HG03025 (cell line): ENCODE results near the gene TANC1.

Source experiments
- ATAC-seq: cut with Tn5 transposase; IDR thresholded peaks from one replicate; pipeline ENCODE4 v1.9.1; 2021; ENCODE audit warnings: mild to moderate bottlenecking, moderate library complexity; ENCODE audit not compliant: unreplicated experiment, low FRiP score

The TANC1 gene

GRCh38 chr2:159153463-159153862 lies 185.0 kb downstream of the TANC1 start:
- no peak for ATAC-seq

DNA sequence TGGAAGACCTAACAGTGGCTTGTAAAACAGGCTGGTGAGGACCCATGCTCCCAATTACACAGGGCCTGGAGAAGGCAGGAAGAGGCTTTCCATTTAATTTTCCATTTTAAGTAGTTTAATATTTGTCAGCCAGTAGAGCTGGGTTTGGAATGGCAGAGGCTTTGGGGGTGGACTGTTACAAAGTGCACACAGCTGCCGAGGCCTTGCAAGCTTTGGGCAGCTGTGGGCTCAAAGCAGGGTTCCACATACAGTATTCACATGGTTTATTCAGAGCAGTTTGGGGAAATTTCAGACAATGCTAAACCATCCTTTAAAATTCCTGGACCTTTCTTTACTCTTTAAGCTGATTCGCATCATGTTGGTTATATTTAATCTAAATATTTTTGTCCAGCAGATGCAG lies 185.5 kb downstream of the TANC1 start:
- ATAC-seq: no peak

GRCh38 chr2:159154366-159154765 lies 185.9 kb downstream of the TANC1 start:
- ATAC-seq: no peak

DNA sequence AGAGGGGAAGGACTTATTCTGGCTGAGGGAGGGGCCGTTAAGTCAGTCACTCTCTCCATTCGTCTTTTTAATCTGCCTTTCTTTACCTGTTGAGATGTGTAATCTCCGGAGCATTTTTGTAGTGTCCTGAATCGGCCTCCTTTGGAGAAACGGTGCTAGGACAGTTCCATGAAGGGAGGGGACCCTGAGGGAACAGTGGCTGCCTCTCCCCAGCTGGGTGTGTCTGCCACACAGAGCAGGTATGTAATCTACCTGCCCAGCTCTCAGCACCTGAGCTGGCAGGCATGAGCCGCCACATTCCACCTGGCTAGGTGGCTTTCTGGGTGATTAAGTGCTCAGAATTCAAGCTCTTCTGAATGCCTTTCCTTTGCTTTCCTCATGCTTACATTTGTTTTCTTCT lies 186.9 kb downstream of the TANC1 start:
- no peak for ATAC-seq

GRCh38 chr2:159155791-159156190 lies 187.4 kb downstream of the TANC1 start:
- no peak for ATAC-seq

GRCh38 chr2:159156834-159157233 lies 188.4 kb downstream of the TANC1 start:
- no peak for ATAC-seq

GRCh38 chr2:159157361-159158209 lies 189.1 kb downstream of the TANC1 start:
- no peak for ATAC-seq

DNA sequence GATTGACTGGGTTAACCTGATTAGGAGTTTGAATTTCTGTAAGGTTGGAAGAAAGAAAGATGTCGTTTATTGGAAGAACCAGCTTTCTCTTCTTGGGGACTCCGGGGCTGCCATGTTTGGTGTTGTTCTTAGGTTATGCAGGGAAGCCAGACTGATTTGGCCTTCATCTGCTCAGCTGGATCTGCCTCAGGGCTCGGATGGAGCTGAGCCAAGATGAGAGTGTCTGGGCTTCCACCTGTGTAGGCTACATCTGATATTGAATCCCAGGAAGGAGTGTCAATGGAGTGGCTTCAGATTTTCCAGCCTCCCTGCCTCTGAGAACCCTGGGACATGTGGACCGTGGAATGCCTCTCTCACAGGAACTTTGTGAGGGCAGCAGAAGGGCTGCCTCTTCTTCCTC lies 192.0 kb downstream of the TANC1 start:
- ATAC-seq: no peak

DNA sequence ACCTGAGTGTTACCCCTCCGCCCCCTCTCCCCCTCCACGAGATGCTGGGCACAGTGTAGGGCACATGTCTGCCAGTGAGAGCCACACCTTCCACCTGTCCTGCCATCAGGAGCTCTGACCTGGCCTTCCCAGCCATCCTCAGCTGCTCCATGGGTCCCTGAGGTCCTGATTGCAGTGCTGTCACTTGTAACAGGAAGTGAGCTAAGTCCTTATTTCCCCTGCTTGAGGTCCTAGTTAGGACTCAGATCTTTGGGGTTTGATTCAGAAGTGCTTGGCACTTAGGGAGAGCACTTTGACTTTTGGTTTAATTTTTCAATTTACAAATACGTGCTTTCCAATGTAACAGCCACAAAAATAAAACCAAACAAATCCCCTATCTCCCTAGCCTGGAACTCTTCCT lies 192.5 kb downstream of the TANC1 start:
- no peak for ATAC-seq

DNA sequence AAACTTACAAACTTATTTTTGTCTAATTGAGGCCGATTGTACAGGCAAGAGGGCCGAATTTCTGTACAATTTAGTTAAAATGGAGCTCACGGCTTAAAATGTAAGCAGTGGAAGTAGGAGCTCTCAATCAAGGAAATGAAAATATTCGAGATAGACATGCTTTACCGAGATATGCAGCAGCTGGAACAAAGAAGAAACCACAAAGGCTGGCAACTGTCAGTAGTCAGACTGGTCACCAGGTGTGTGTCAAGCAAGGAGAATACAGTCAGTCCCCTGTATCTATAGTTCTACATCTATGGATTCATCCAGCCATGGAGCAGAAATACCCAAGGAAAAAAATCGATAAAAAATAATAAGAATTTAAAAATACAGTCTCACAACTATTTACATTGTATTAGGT lies 195.5 kb downstream of the TANC1 start:
- no peak for ATAC-seq

DNA sequence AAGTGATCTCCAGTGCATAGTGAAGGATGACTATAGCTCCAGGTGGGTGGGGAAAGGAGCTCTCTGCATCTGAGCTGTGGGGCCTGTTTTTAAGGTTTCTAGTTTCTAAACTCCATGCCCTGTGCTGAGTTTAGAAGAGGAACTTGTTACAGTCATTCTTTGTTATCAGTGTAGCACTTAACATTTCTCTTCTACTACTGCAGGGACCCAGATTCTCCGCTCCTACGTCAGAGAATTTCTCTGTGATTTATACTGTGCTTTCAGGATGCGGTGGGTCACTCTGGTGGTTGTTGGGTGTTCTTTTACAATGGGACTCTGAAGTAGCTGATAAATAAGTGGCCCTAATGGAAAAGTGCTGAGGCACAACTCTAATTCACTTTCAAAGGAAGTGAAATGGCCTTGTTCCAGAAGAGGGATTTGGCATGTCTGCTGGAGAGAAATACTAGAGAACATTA lies 196.0 kb downstream of the TANC1 start:
- no peak for ATAC-seq

GRCh38 chr2:159165048-159165447 lies 196.6 kb downstream of the TANC1 start:
- ATAC-seq: no peak

- no peak for ATAC-seq
Measured at GRCh38 chr2:159168707-159169106, 200.3 kb downstream of the TANC1 start.

DNA sequence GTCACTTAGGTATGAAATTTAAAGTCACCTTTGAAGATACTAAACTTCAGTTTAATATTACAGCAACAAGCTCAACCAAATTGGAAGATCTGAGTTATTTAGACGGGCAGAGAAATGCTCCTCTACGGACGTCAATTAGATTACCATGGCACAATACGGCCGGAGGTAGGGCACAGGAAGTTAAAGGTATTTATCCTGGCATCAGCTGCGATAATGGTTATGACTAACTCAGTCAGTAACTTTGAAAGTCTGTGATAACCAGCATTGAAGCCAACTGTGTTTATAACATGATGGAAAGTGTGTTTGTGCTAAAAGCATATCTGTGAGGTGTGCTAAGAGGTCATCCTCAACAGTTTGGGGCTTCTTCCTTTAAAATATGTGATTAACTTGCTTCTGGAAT lies 200.7 kb downstream of the TANC1 start:
- no peak for ATAC-seq

DNA sequence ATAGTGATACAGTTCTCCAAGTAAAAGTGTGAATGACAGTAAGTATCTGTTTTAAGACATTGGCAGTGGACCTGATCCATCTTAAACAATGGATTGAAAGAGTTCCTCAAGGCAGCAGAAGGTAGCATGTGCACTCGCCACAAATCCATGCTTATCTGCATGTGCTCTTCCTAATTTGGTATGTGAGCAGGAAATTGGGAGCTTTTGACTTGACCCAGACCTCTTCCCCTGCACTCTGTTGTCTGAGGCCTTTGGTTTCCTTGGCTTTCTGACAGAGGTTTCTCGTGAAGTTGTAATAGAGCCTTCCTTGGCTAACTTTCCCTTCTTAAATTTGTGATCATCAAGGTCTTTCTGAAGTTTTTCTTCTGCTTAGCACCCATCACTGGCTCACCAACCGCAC lies 204.0 kb downstream of the TANC1 start:
- ATAC-seq: no peak

DNA sequence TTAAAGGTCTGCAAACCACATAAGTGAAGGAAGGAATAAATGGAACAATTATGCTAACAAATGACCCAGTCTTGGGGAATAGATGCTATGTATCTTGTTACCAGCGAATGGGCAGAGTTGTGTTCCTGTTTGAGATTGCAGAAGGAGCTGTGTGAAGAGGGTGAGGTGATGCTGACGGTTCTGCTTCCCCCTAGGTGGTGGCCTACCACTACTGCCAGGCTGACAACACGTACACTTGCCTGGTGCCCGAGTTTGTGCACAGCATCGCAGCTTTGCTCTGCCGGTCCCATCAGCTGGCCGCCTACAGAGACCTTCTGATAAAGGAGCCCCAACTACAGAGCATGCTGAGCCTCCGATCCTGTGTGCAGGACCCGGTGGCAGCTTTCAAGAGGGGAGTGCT lies 206.3 kb downstream of the TANC1 start:
- ATAC-seq: no peak

- ATAC-seq: no peak
Measured at GRCh38 chr2:159175182-159175581, 206.7 kb downstream of the TANC1 start.

DNA sequence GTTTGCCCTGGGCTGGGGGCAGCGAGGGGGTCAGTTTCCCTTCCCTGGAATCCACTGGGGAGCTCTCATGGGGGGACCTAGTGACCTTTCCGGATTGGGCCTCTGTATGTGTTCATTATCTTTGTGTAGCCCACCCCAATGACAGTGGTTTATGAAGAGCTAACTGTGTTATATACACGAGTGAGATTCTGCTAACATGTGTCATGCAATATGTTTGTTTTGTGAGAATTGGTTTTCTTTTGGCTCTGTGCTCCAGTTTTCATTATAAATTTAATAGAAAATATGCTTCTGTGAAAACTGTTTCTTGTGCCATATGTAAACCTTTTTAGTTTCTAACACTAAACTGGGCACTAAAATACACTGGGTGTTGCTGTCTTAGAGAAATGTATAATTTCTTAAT lies 207.5 kb downstream of the TANC1 start:
- ATAC-seq: no peak

DNA sequence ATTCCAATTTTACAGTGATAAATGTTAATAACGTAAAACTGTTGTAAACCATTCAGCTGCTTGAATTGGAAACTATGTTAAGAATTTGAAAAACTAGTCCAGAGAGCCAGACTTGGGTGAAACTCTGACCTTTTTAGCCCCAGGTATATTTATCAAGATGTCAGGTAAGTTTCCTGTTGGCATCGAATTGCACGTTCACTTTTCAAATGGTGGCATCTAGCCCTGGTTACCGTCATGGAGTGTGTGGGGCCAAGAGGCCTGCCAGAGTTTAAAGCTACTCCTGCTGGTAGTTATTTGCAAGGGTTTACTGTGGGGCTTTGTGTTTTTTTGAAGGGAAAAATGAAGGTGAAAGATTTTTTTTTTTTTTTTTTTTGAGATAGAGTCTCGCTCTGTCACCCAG lies 208.1 kb downstream of the TANC1 start:
- ATAC-seq: no peak

- ATAC-seq: no peak
Measured at GRCh38 chr2:159177357-159177756, 208.9 kb downstream of the TANC1 start.

GRCh38 chr2:159177957-159178356 lies 209.5 kb downstream of the TANC1 start:
- ATAC-seq: no peak

- no peak for ATAC-seq
Measured at GRCh38 chr2:159179096-159179495, 210.7 kb downstream of the TANC1 start.

DNA sequence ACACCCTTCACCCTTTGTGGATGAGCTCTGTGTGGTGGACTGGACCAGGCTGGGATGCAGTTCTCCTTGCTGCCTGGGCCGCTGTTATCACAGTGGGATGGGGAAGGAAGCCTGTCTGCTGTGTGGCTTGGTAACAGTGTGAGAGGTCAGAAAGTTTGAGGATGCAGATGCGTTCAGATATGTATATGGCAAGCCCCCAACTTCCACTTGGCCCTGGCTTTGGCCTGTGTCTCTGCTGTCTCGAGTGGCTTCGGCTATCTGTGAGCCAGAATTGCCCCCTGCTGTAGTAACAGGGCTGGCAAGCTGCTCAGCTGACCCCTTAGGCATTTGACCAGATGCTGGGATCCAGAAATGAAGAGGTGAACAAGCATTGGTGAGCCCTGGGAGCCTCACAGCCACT lies 211.3 kb downstream of the TANC1 start:
- ATAC-seq: no peak
